Smooth muscle cell (in vitro differentiated cells): ENCODE results near the gene PTPRM. TPM values are rescaled to one million over a fixed set of nuclear protein-coding genes. Genes with fewer than 3 reads are reported as not detected.

ENCODE experiments used
- DNase-seq: peaks from one replicate; lab custom pipeline; 2025; ENCODE audit not compliant: unreplicated experiment; lab: John Stamatoyannopoulos, UW
- H2AFZ ChIP-seq: fragments of 200-600 bp; sonication (generic); 2 replicates; pipeline ENCODE4 v1.6.0; 2016; ENCODE audit warnings: antibody characterized with exemption, low read depth, mild to moderate bottlenecking
- H3F3A ChIP-seq: fragments of 200-600 bp; sonication (generic); 2 replicates; pipeline ENCODE4 v1.6.0; 2017; ENCODE audit warnings: antibody characterized with exemption, low read depth
- H3K27ac ChIP-seq: fragments of 200-600 bp; sonication (generic); 2 replicates; pipeline ENCODE4 v1.5.1; 2016; ENCODE audit warnings: low read depth, mild to moderate bottlenecking
- H3K27me3 ChIP-seq: fragments of 200-600 bp; sonication (generic); 2 replicates; pipeline ENCODE4 v1.6.1; 2016; ENCODE audit warnings: low read depth, mild to moderate bottlenecking
- H3K36me3 ChIP-seq: fragments of 200-600 bp; sonication (generic); 2 replicates; pipeline ENCODE4 v1.5.1; 2016; ENCODE audit warnings: low read depth
- H3K4me1 ChIP-seq: fragments of 200-600 bp; sonication (generic); 2 replicates; pipeline ENCODE4 v1.5.1; 2016; ENCODE audit warnings: low read depth
- H3K4me2 ChIP-seq: fragments of 200-600 bp; sonication (generic); 2 replicates; pipeline ENCODE4 v1.6.0; 2016; ENCODE audit warnings: mild to moderate bottlenecking
- H3K4me3 ChIP-seq: fragments of 200-600 bp; sonication (generic); 2 replicates; pipeline ENCODE4 v1.5.1; 2016; ENCODE audit warnings: mild to moderate bottlenecking
- H3K79me2 ChIP-seq: fragments of 200-600 bp; sonication (generic); 2 replicates; pipeline ENCODE4 v1.6.0; 2016; ENCODE audit warnings: low read depth, mild to moderate bottlenecking
- H3K9ac ChIP-seq: fragments of 200-600 bp; sonication (generic); 2 replicates; pipeline ENCODE4 v1.6.0; 2016; ENCODE audit warnings: low read depth
- H3K9me3 ChIP-seq: fragments of 200-600 bp; sonication (generic); replicated peaks from 2 replicates; pipeline ENCODE4 v1.5.1; 2016; ENCODE audit warnings: low read depth
- H4K20me1 ChIP-seq: fragments of 200-600 bp; sonication (generic); 2 replicates; pipeline ENCODE4 v1.6.0; 2016; ENCODE audit warnings: low read depth
- CTCF ChIP-seq: fragments of 200-600 bp; sonication (generic); IDR thresholded peaks from 2 replicates; pipeline ENCODE4 v1.5.1; 2017; ENCODE audit warnings: borderline replicate concordance, mild to moderate bottlenecking, antibody characterized with exemption; ENCODE audit not compliant: insufficient read depth, poor library complexity, severe bottlenecking
- WGBS: methylation state at CpG from one replicate; pipeline ENCODE4 v1.1.7; 2016; ENCODE audit warnings: low lambda C conversion rate; 5-methylcytosine and 5-hydroxymethylcytosine counted together
- polyA plus RNA-seq: library from polyadenylated mRNA; unstranded; fragments of >200 nt; fragmentation: Nextera tagmentation; extraction: Ambion mirVana; gene quantifications from 2 replicates; pipeline ENCODE4 v1.2.1, GENCODE V29; 2016
- total RNA-seq: library from RNA; depleted of rRNA; stranded (reverse); fragments of >200 nt; gene quantifications from 2 replicates; pipeline ENCODE4 v1.2.3, GENCODE V29; 2014

Gene PTPRM
- total and polyA plus RNA-seq, 2 experiments from 2014 or later = 57.5 to 115 TPM

- Histone ChIP-seq H3K4me1 (peaks cover 19% of the 10 kb centered on the region), H3F3A (no peaks in the 10 kb centered on the region), H4K20me1 (peaks cover 30% of the 10 kb centered on the region), H3K27me3 (no peaks in the 10 kb centered on the region), H3K27ac (peak overlapping the region; percentile 67), H3K9me3 (no peaks in the 10 kb centered on the region), H2AFZ (peak overlapping the region; percentile 54), H3K36me3 (no peaks in the 10 kb centered on the region), H3K4me3 (peak overlapping the region; percentile 96), H3K79me2 (peaks cover 50% of the 10 kb centered on the region), H3K4me2 (peak overlapping the region; percentile 93), H3K9ac (peak overlapping the region; percentile 74)
- peak; percentile 53 for DNase-seq
- WGBS = under 1% methylated on average over 77 of the region's 109 CpGs
- TF ChIP-seq CTCF = no peak
These were observed 634 bp downstream of the PTPRM start for GRCh38 chr18:7567474-7568425.

- H3K4me2 ChIP-seq = peak overlapping the region; percentile 93
- DNase-seq = no peak
- peak overlapping the region; percentile 96 for H3K4me3 ChIP-seq
- H3K9ac ChIP-seq = peak overlapping the region; percentile 74
- no peaks in the 10 kb centered on the region for H3K27me3 ChIP-seq
- peak; percentile 45 for TF ChIP-seq CTCF
- no peaks in the 10 kb centered on the region for H3K9me3 ChIP-seq
- H2AFZ ChIP-seq = peak overlapping the region; percentile 54
- H3F3A ChIP-seq = no peaks in the 10 kb centered on the region
- peaks cover 57% of the 10 kb centered on the region for H3K79me2 ChIP-seq
- 1% methylated on average over 41 of the region's 44 CpGs for WGBS
- no peaks in the 10 kb centered on the region for H3K36me3 ChIP-seq
- H3K27ac ChIP-seq = peak overlapping the region; percentile 67
- H3K4me1 ChIP-seq = peaks cover 22% of the 10 kb centered on the region
- peaks cover 36% of the 10 kb centered on the region for H4K20me1 ChIP-seq
These were observed 1.3 kb downstream of the PTPRM start for GRCh38 chr18:7568426-7568825.

- no peak overlapping the region for H3K9ac ChIP-seq
- no peak for DNase-seq
- no peaks in the 10 kb centered on the region for H3K27me3 ChIP-seq
- no peaks in the 10 kb centered on the region for H3K9me3 ChIP-seq
- peaks cover 82% of the 10 kb centered on the region for H3K79me2 ChIP-seq
- no peak overlapping the region for H2AFZ ChIP-seq
- WGBS = 95% methylated on average over 2 of the region's 2 CpGs
- H3K4me2 ChIP-seq = no peak overlapping the region
- peaks cover 27% of the 10 kb centered on the region for H3K4me1 ChIP-seq
- H4K20me1 ChIP-seq = peaks cover 58% of the 10 kb centered on the region
- H3F3A ChIP-seq = peaks cover 11% of the 10 kb centered on the region
- no peaks in the 10 kb centered on the region for H3K36me3 ChIP-seq
- TF ChIP-seq CTCF = no peak
- H3K27ac ChIP-seq = no peak overlapping the region
- H3K4me3 ChIP-seq = no peak overlapping the region
These were observed 4.5 kb downstream of the PTPRM start for GRCh38 chr18:7571626-7572025.
